GOT3 (cell line): ENCODE measurements around the gene DBNDD1.

Experiments used
- DNase-seq: peaks from one replicate; lab custom pipeline; 2025; ENCODE audit warnings: mixed read lengths; lab: John Stamatoyannopoulos, UW

The DBNDD1 gene

DNA sequence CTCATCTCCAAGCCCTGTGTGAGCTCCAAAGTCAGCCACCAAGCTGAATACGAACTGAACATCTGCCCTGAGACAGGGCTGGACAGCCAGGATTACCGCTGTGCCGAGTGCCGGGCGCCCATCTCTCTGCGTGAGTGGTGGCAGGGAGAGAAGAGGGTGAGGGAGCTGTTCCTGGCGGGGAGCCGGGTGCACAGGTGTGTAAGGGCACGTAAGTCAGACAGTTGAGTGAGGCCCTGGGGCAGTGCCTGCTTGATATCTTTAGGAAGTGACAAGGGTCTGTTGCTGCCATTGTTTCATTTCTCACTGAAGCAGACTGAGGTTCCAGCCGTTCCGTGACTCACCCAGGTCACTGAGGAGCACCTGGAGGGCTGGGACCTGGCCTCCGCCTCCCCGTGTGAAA is 58.3 kb downstream of the DBNDD1 start:
- DNase-seq = no peak

DNA sequence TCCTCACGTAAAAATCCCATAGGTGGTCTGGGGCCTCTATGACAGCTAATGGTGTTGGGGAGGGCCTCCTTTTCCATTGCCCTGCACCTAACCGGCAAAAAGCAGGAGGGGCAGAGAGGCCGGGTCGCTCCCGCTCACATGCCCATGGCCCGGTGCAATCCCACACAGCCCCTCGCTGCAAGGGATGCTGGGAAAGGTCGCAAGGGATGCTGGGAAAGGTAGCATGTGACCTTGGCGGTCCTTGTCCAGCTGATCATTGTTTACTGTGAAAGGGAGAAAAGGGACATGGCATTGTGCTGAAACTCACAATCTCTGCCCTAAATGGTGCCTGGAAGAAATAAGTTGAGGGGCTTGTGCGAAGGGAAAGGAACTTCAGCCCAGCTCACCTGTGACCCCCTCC is 60.7 kb downstream of the DBNDD1 start:
- DNase-seq = no peak

- no peak for DNase-seq
These were observed 61.2 kb downstream of the DBNDD1 start for GRCh38 chr16:89958068-89958467.

DNA sequence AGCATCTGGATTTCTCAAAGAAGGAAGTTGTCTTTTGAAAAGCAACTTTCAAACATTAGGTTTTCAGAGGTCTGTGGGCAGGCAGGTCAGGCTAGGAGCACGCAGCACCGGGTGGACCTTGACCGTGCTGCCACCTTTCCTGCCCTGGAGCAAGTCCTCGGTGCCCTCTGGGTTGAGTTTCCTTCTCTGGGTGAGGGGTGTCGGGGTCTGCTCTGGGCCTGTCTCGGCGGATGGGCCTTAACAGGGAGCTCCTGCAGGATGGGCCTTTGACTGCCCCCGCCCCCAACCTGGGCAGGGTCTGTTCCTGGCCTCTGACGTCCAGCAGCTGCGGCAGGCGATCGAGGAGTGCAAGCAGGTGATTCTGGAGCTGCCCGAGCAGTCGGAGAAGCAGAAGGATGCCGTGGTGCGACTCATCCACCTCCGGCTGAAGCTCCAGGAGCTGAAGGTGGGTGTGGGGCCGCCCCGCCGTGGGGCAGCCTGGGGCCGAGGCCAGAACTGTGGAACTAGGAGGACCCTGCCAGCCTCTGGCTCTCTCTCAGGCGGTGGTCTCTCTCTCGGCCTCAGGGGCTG is 62.0 kb downstream of the DBNDD1 start:
- DNase-seq = no peak

GRCh38 chr16:89956505-89957215 is 62.6 kb downstream of the DBNDD1 start:
- DNase-seq = no peak

- no peak for DNase-seq
These were observed 64.1 kb downstream of the DBNDD1 start for GRCh38 chr16:89955001-89955685.
